HCT116 (cell line): ENCODE measurements around the gene NELFB.

Experiments used
- CTCF ChIP-seq, 3 experiments: fragments of 200-600 bp in 1 of 3; sonication (generic) in 1 of 3; IDR thresholded peaks in 2 of 3; conservative IDR thresholded peaks in 1 of 3; 2 replicates each; pipeline ENCODE4 v1.5.1; 2012 to 2017; ENCODE audit warnings: low read depth in 2 of 3, low read length in 2 of 3, antibody characterized with exemption in 1 of 3, borderline replicate concordance in 1 of 3, control low read depth in 1 of 3, mild to moderate bottlenecking in 1 of 3, mixed read lengths in 1 of 3, mixed run types in 1 of 3, moderate library complexity in 1 of 3; ENCODE audit not compliant: insufficient read depth in 1 of 3
- ELF1 ChIP-seq: IDR thresholded peaks from 2 replicates; pipeline ENCODE4 v1.6.1; 2012; ENCODE audit warnings: low read depth, borderline replicate concordance
- EZH2 ChIP-seq: fragments of 200-600 bp; sonication (generic); IDR thresholded peaks from 2 replicates; pipeline ENCODE4 v1.6.1; 2017; ENCODE audit warnings: antibody characterized with exemption, mixed run types
- EZH2phosphoT487 ChIP-seq: fragments of 200-600 bp; IDR thresholded peaks from 2 replicates; pipeline ENCODE4 v1.6.1; 2018; ENCODE audit warnings: antibody characterized with exemption, borderline replicate concordance
- JUND ChIP-seq: IDR thresholded peaks from 2 replicates; pipeline ENCODE4 v1.6.1; 2012
- MAX ChIP-seq: IDR thresholded peaks from 2 replicates; pipeline ENCODE4 v1.6.1; 2012
- POLR2A ChIP-seq: IDR thresholded peaks from 2 replicates; pipeline ENCODE4 v1.7.0; 2011; ENCODE audit warnings: borderline replicate concordance; ENCODE audit not compliant: insufficient read depth, insufficient read length; ENCODE audit errors: extremely low read depth
- POLR2AphosphoS5 ChIP-seq: IDR thresholded peaks from 2 replicates; pipeline ENCODE4 v1.6.1; 2011; ENCODE audit warnings: mild to moderate bottlenecking, low read depth, low read length, moderate library complexity
- RAD21 ChIP-seq: IDR thresholded peaks from 2 replicates; pipeline ENCODE4 v1.6.1; 2012; ENCODE audit warnings: low read depth, mild to moderate bottlenecking
- REST ChIP-seq: IDR thresholded peaks from 2 replicates; pipeline ENCODE4 v1.6.1; 2012; ENCODE audit warnings: low read depth
- SIN3A ChIP-seq: IDR thresholded peaks from 2 replicates; pipeline ENCODE4 v1.6.1; 2012; ENCODE audit warnings: low read depth
- SRF ChIP-seq: IDR thresholded peaks from 2 replicates; pipeline ENCODE4 v1.6.1; 2012; ENCODE audit warnings: low read depth
- ZNF274 ChIP-seq: fragments of 200-500 bp; sonication (Bioruptor generic); IDR thresholded peaks from 2 replicates; pipeline ENCODE4 v1.6.1; 2014; ENCODE audit warnings: mild to moderate bottlenecking, low read depth, low read length, inconsistent platforms

- TF ChIP-seq JUND (no peak), CTCF (IDR thresholded peaks at IDR 0.05 in 2 of 3, conservative IDR thresholded peaks at IDR 0.05 in 1 of 3; ENCODE audit: borderline replicate concordance in 1 of 3, insufficient read depth in 1 of 3, low read depth in 2 of 3, low read length in 2 of 3) (no peak), REST (no peak), EZH2phosphoT487 (no peak), MAX (no peak), ZNF274 (no peak), POLR2AphosphoS5 (no peak), EZH2 (no peak), POLR2A (no peak), SIN3A (no peak), RAD21 (no peak), ELF1 (no peak), SRF (no peak)
Observed at GRCh38 chr9:137314561-137315560, 59.7 kb downstream of the NELFB start.
